HG03469 (cell line): ENCODE data around the gene BTN3A1.
A peak's percentile ranks its signal among the peaks of the same experiment; 100 is the strongest.
"Not testable (repeated sequence)": the region's sequence is repeated elsewhere in the genome, so short reads cannot be mapped to it uniquely, and the experiment has no call there.

Experiments
- ATAC-seq: cut with Tn5 transposase; IDR thresholded peaks from one replicate; pipeline ENCODE4 v1.9.1; 2021; ENCODE audit warnings: mild to moderate bottlenecking, moderate library complexity, moderate number of reproducible peaks; ENCODE audit not compliant: unreplicated experiment

The BTN3A1 gene

DNA sequence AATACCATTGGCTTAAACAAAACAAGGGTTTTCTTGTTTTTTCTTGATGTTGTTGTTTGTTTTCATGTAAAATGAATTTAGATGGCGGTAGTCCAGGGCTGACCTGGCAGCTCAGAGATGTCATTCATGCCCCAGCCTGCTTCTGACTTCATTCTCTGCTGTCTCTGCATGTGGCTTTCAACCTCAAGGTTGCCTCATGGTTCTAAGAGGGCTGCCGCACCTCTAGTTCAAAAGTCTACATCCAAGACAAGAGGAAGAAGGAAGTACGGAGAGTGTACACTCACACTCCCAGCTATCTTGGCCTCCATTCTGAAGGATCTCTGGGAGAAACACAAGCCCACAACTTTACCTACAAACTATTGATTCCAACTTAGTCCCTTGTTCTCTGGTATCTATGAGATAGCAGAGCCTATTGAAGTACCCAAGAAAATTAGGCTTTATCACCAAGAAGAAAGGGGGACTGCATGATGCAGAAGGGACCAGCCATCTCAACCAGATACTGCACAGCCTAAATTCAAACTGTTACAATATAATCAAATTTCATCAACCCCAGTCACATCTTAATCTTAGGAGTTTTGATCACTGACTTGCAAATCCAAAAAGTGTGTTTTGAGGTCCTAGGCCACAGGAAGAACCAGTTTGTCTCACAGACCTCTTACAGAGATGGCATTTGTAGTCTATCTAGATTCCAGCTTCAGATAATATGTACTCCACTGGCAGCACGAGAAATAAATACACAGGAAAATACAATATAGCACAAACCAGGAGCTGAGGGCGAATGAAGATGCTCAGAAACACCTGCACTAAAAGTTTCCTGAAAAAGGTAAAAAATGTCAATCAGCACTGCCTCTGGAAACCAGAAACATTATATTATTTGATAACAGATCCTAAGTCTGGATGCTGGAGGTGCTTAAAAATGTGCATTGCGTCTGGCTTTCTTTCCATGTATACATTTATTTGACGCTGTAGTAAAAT, 37.4 kb downstream of the BTN3A1 start:
- ATAC-seq: no peak

DNA sequence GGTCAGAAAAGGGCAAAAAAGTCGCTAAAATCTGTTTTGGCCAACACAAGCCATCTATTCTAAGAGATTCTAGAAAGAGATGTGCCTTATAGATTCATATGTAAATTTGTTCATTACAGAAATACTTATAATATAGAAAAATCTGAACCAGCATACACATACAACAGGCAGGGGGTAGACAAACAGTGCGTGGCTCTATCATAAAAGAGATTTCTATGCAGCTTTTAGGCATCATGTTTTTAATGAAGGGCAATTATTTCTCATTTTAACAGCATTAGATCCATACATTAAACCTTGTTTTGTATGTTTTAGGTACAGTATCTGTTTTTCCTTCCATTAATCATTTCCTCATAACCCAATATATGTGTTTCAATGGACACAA, 38.9 kb downstream of the BTN3A1 start:
- no peak for ATAC-seq

DNA sequence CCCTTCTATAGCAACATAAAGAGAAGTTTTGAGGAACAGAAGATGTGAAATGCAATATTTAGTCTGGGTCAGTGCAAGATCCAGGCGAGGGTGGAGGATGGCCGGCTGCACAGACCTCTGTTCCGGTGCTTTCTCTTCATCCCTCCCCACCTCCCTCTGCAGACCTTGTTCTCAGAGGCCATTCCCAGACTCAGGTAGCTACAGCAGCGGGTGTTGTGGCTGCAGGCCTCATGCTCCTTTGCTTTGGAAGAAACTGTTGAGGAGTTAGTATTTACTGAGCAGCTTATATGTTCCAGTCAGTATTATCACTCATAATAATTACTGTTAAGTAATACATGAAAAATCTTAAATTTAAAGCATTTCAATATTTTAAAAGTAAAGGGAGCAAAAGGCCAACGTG, 39.9 kb downstream of the BTN3A1 start:
- no peak for ATAC-seq

DNA sequence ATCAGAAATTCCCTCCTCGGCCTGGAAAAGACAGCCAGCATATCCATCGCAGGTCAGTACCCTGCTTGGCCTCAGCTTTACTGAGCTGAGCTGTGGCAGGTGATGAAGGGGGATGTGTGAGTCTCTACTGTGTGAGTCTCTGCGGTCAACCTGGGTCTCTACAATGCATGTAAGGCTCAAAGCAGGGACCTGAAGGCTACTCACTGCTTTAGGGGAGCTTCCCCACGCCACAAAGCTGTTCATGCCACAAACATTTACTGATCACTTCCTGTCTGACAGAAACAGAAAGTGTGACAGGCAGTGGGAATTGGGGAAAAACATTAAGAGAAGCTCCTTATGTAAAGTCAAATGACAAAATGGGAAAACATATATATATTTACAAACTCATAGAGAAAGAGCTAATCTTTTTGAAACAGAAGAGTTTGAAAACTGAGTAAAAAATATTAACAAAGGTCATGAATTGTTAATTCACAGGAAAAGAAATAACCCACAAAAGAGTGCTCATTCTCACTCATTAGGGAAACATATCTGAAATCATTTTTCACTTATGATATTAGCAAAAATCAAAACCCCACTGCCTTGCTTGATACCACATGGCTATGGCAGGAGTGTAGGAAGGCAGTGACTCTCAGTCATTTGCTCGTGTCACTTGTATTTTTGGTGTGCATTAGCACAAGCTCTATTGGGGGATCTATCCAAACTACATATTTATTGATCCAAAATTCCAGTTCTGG, 44.0 kb downstream of the BTN3A1 start:
- ATAC-seq: peak; percentile 38

DNA sequence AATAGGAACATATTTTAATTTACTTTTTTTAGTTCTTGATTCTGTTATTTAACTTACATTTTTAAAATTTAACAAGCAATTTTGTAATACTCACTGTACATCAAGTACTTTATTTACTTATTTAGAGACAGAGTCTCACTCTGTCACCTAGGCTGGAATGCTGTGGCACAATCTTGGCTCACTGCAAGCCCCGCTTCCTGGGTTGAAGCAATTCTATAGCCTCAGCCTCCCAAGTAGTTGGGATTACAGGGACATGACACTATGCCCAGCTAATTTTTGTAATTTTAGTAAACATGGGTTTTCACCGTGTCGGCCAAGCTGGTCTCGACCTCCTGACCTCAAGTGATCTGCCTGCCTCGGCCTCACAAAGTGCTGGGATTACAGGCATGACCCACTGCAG, 45.2 kb downstream of the BTN3A1 start:
- ATAC-seq: no peak

DNA sequence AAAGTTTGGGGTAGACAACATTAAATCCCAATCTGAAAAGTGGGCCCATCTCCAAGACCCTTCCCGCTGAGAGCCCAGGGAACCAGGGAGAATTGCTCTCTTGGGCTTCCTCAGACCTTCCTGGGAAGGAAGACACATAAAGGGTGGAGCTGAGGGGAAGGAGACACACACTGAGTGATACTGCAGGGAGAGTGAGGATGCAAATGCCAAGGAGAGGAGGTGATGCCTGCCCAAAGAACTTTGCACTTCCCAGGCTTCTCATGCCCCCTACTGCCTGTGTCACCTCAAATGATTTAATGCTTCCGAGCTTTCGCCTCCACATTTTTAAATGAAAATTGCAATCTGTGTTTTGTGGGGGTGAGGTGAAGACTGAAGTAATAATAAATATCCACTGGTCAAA, 48.2 kb downstream of the BTN3A1 start:
- no peak for ATAC-seq

DNA sequence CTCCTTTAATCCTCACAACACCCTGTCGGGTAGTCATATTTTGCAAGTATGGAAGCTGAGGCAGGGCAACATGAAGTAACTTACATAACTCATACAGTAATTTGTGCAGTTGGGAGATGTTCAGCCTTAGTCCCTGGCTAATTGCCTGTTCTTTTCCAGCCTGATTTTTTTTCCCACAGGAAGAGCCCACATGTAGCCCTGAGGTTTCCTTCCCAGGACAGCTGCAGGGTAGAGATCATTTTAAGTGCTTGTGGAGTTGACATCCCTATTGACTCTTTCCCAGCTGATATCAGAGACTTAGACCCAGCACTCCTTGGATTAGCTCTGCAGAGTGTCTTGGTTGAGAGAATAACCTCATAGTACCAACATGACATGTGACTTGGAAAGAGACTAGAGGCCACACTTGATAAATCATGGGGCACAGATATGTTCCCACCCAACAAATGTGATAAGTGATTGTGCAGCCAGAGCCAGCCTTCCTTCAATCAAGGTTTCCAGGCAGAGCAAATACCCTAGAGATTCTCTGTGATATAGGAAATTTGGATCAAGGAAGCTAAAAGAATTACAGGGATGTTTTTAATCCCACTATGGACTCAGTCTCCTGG, 50.7 kb downstream of the BTN3A1 start:
- no peak for ATAC-seq

DNA sequence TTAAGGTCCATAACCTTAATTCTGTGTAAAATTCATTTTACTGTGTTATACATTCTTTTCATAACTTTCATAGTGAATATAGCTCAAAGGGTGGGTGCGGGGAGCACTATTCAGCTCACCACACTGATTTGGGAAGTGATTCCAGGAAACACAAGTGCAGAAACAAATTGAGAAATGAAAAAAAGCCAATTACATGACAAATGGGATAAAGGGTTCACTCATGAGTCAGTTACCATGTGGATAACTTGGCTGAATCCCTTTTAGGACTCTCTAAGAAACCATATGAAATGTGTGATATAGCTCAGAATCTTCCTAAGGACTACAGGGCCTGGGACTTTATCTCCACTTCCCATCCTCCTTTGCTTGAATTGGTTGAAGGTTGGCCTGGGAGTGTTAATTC, 52.6 kb downstream of the BTN3A1 start:
- ATAC-seq: no peak

DNA sequence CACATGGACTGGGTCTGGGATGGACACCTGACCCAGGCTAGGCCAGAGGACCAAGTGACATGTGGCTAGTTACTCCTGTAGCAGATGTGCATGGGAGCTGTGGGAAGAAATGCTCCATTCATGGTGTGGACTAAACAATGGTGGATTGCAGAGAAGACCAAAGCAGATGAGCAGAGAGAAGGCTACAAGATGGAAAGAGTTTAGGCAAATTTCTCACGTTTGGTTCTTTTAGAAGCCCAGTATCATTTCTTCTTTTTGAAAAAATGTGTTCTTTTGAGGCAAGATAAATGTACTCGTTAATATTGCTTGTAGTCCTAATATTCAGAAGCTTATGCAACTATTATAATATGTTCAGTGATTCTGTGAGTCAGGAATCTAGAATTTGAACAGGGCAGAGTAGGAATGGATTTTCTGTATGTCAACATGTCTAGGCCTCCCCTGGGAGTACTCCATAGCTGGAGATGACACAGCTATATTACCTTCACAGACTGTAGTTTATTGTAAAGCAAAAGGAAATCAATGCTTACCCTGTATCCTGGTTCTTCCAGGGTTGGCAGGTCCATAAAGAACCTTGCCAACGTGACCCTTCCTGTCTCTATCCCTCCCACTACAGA, 53.4 kb downstream of the BTN3A1 start:
- no peak for ATAC-seq

DNA sequence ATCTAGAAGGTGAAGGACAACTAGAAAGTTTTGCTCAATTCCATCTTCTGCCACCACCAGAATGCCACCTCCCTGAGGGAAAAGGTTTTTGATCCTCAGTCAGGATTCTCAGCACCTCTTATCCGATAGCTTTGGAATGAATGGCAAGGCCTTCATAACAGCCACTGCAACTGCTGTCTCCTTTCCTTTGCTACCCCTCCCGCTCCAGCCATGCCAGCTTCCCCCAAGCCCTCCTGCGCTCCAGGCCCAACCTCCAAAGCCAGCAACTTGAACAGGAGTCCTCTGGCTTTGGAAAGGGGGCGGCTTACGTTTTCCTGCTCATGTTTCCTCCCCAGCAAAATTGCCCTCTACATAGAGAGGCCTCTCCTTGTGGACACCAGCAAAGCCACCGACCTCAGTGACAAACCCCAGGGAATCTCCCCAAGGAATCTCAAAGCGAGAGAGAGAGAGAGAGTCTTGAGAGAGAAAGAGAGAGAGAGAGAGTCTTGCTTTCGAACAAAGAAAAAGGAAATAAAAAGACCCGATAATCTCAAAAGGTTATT, 55.3 kb downstream of the BTN3A1 start:
- peak; percentile 9 for ATAC-seq

DNA sequence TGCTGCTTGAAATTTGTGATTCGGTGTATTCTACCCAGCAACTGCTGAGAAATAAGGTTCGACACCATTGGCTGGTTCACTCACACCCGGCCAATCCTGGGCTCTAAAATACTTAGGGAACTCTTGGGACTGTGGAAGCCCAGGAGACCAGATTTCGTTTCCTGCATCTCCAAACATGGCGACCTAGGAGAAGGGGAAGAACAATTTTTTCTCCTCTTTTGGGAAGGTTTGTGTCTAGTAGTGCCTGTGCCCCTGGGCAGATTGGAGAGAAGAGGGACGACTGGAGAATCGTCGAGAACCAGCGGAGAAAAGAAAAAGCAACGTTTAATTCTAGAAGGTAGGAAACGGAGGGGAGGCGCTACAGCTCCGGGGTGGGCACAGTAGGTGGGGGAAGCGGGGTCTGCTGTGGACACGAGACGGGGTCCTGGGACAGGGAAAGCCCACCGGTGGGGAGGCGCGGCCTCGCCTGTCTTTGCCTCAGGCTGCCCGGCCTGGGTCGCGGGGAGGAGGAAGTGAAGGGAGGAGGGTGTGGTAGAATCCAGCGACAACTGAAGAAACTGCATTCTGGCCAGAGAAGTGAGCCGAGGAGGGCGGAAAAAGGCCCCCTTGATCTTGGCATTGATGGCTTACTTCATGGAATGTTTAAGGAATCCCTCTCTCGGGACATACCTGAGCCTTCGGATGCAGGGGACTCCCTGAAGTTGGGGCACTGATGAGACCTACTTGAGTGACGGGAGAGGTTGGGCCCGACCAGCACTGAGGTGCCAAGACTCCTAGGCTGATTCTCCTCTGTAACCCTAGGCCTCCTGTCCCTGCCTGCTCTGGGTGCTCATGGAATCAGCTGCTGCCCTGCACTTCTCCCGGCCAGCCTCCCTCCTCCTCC, 56.0 kb downstream of the BTN3A1 start, which contains the start of gene BTN2A1:
Gene BTN2A1, plus strand, starts transcription at position 150 of the 883 bp plus-strand sequence. Its CDS starts 682 bp downstream, at position 832.
- peak; percentile 85 for ATAC-seq

DNA sequence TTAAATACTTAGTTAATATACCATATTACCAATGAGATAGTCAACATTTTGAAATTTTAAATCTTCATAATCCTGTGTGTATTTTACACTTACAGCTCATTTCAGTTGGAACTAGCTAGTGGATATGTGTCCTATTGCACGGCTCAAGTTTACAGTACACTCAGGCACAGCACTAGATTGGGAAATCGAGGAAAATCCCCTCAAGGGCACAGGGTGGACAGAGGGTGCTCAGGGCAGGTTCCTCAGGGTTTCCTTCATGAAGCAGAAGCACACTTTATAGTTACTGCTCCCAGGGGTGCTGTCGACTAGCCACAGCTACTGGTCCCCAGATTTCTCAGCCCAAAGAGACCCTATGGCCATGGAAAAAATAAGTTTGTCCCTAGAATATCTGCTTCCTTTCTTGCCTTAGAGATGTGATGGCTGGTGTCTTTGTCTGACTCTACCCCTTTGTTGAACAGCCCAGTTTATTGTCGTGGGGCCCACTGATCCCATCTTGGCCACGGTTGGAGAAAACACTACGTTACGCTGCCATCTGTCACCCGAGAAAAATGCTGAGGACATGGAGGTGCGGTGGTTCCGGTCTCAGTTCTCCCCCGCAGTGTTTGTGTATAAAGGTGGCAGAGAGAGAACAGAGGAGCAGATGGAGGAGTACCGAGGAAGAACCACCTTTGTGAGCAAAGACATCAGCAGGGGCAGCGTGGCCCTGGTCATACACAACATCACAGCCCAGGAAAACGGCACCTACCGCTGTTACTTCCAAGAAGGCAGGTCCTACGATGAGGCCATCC, 57.1 kb downstream of the BTN3A1 start:
- ATAC-seq: no peak

DNA sequence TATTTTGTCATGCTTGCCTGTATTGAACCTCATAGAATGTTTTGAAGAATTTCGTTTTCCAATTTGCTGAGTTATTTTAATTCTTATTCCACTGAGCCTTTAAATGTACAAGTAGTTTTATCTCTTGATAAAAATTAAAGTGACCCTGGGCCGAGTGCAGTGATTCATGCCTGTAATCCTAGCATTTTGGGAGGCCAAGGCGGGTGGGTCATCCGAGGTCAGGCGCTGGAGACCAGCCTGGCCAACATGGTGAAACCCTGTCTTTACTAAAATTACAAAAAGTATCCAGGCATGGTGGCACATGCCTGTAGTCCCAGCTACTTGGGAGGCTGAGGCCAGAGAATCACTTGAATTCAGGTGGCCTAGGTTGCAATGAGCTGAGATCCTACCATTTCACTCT, 59.3 kb downstream of the BTN3A1 start:
- not testable (repeated sequence) for ATAC-seq

DNA sequence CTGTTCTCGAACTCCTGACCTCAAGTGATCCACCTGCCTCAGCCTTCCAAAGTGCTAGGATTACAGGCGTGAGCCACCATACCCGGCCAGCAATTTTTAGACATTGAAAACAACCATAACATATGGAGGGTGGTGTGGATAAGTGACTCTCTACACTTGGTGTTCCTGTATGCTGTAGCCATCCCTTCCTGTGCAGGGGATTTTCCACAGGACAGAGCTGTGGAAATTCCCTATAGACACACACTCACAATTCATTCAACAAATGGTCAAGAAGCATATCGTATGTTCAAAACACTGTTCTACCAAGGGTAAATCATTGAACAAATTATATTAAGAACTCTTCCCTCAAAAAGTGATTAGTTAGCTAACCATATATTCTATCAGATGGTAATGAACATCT, 61.9 kb downstream of the BTN3A1 start:
- ATAC-seq: no peak

DNA sequence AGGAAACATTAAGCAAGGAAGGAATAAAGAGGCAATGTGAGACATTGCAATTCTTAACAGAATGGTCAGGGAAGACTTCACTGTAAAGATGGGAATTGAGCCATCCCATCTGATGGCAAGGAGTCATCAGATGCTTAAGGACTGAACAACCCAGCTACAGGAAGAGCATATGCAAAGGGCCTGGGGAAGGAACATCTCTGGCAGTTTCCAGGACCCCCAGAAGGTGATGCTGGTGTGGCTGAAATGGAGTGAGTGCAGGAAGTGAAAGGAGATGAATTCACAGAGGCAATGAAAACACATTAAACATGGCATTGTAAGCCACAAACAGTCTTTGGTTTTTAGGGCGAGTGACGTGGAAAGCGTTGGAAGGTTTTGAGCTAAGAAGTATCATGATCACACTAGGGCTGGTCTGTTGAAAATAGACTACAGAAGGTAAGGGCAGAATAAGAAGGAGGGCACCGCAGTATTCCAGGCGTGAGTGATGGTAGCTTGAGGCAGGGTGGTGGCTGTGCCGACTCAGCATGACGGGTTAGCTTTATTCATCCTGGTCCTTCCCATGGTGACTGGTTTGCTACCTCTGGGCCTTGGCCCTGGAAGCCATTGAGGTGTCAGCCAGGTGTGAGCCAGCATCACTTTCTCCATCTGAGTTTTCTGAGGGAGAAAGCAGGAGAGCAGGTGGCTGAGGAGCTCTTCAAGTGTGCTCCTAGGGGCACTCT, 62.5 kb downstream of the BTN3A1 start:
- ATAC-seq: no peak
